Lower lobe of right lung (tissue), 2 donors: ENCODE measurements around the gene IFITM5. TPM values are rescaled to one million over a fixed set of nuclear protein-coding genes. Genes with fewer than 3 reads are reported as not detected.

Experiments
- ATAC-seq, 2 donors: fragments of 200-7000 bp; cut with Tn5 transposase; one replicate each; pipeline ENCODE4 v1.9.1; 2020 to 2022; ENCODE audit warnings: mild to moderate bottlenecking in 2 of 2, moderate library complexity in 2 of 2
- DNase-seq: peaks from one replicate; pipeline ENCODE4 v3.0.0-alpha.2; 2020
- H3K27ac ChIP-seq: fragments of 200-600 bp; one replicate; pipeline ENCODE4 v1.8.0; 2022
- H3K27me3 ChIP-seq: fragments of 200-600 bp; one replicate; pipeline ENCODE4 v1.8.0; 2022; ENCODE audit warnings: low read depth
- H3K36me3 ChIP-seq: fragments of 200-600 bp; one replicate; pipeline ENCODE4 v1.8.0; 2022; ENCODE audit warnings: mild to moderate bottlenecking
- H3K4me1 ChIP-seq: fragments of 200-600 bp; one replicate; pipeline ENCODE4 v1.8.0; 2022
- H3K4me3 ChIP-seq: fragments of 200-600 bp; one replicate; pipeline ENCODE4 v1.8.0; 2022; ENCODE audit warnings: mild to moderate bottlenecking
- H3K9me3 ChIP-seq: fragments of 200-600 bp; one replicate; pipeline ENCODE4 v1.8.0; 2022
- intact Hi-C: fragments of 100-400 bp; cut with DNase I; formaldehyde crosslinking; loops from one replicate; pipeline ENCODE4 v1.11.0; 2022
- total RNA-seq: library from RNA; stranded (reverse); fragmentation: NEBNext Ultra II Directional; extraction: Animal tissue kit (Norgen Biotek cat#: 25700); gene quantifications from one replicate; pipeline ENCODE4 v1.2.1, GENCODE V29; 2021
- TF ChIP-seq, protein P1 (sequence below): fragments of 200-600 bp; IDR thresholded peaks from one replicate; pipeline ENCODE4 v1.8.0; 2022; ENCODE audit warnings: antibody characterized with exemption, mild to moderate bottlenecking
- donor health status: DM: no; HTN: yes; CAD: no; lungs with severe emphysema.

The IFITM5 gene
- total RNA-seq, 1 donor from 2014 or later: not detected

DNA sequence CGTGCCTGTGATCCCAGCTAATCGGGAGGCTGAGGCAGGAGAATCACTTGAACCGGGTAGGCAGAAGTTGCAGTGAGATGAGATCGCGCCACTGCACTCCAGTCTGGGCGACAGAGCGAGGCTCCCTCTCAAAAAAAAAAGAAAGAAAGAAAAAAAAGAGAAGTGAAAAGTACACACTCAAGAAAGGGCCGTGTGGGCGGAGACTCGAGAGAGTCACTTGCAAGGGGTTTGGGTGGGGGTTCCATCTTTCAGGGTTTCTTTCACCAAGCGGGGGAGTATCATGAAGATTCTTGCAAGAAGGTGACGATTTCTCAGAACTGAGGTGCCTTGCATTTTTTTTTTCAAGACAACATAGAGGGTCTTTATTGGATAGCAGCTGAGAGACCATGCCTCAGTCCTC is 4.0 kb upstream of the IFITM5 start:
- H3K4me3 ChIP-seq: no peak overlapping the region
- TF ChIP-seq, protein P1, sequence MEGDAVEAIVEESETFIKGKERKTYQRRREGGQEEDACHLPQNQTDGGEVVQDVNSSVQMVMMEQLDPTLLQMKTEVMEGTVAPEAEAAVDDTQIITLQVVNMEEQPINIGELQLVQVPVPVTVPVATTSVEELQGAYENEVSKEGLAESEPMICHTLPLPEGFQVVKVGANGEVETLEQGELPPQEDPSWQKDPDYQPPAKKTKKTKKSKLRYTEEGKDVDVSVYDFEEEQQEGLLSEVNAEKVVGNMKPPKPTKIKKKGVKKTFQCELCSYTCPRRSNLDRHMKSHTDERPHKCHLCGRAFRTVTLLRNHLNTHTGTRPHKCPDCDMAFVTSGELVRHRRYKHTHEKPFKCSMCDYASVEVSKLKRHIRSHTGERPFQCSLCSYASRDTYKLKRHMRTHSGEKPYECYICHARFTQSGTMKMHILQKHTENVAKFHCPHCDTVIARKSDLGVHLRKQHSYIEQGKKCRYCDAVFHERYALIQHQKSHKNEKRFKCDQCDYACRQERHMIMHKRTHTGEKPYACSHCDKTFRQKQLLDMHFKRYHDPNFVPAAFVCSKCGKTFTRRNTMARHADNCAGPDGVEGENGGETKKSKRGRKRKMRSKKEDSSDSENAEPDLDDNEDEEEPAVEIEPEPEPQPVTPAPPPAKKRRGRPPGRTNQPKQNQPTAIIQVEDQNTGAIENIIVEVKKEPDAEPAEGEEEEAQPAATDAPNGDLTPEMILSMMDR: no peak
- peaks cover 24% of the 10 kb centered on the region for H3K27me3 ChIP-seq
- intact Hi-C loops: loop anchor here (10.0 kb wide), 1 partner anchor 51 kb away; no protein-coding TSS in a partner anchor
- no peak overlapping the region for H3K27ac ChIP-seq
- H3K9me3 ChIP-seq: no peaks in the 10 kb centered on the region
- H3K4me1 ChIP-seq: peaks cover 28% of the 10 kb centered on the region
- no peak for DNase-seq
- H3K36me3 ChIP-seq: no peaks in the 10 kb centered on the region
- no peak for ATAC-seq

DNA sequence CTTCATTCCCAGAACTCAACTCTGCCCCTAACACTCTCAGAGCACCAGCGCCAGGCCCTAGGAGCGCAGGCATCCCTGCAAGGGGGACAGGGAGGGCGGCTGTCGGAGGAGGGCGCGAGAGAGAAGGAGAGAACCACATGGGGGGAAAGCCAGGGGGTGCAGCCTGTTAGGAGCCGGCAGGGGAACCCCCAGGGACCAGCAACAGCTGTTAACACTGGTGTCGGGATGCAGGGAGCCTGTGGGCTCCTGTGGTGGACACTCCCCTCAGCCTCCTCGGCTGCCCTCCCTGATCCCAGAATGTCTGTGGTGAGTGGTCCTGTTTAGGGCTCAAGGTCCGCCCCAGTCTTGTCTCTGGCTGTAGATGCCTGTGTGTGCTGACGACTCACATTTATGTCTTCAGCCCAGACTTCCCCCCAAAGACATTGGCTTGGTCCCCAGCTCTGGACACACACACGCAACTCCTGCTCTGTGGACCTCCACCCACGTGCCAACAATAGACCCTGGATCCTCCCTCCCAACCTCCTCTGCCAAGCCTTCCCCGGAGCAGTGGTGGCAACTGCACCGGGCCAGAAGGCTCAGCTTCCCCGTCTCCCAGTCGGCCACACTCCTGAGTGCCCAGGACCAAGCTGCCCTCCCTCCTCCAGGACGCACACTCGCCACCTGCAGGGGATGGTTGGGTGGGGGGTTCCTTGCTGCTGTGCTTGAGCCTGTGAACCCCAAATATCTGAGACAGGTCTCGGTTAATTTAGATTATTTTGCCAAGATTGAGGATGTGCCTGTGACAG is 817 bp upstream of the IFITM5 start:
- ATAC-seq: no peak
- Histone ChIP-seq H3K27me3 (peaks cover 26% of the 10 kb centered on the region), H3K9me3 (no peaks in the 10 kb centered on the region), H3K4me1 (peaks cover 18% of the 10 kb centered on the region), H3K27ac (no peak overlapping the region), H3K36me3 (no peaks in the 10 kb centered on the region), H3K4me3 (no peak overlapping the region)
- intact Hi-C loops: loop anchor here (10.0 kb wide), 1 partner anchor 55 kb away; no protein-coding TSS in a partner anchor
- TF ChIP-seq, protein P1: peak; percentile 9
- peak; percentile 46 for DNase-seq

DNA sequence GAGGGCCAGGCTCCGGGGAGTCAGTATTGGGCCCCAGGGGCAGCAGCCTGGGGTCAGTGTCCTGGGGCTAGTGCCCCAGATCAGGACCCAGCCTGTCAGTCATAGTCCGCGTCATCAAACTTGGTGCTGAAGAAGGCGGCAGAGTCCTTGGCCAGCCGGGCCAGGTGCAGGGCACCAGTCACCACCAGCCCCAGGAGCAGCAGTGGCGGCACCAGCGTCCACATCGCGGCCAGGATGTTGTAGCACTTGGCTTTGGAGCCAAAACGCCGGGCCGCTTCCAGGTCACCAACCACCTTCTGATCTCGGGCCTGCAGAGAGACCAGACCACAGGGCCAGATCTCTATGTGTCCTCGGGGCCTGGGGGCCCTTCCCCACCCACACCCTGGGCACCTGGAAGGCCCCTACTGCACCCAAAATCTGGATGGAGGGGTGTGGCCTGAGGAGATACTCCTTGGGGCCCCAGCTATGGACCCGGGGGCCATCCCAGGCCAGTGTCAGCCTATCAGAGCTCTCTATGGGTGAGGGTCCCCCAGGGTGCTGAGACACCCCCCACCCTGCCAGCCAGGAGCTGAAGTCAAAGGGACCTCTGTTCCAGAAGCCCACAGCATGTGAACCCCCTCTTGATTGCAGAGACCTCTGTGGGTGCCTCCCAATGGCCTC is 790 bp downstream of the IFITM5 start:
- Histone ChIP-seq H3K9me3 (no peaks in the 10 kb centered on the region), H3K27me3 (peaks cover 26% of the 10 kb centered on the region), H3K27ac (no peak overlapping the region), H3K4me3 (no peak overlapping the region), H3K4me1 (peaks cover 12% of the 10 kb centered on the region), H3K36me3 (peaks cover 10% of the 10 kb centered on the region)
- DNase-seq (peak; percentile 49), ATAC-seq (peak in 1 of 2 donors; percentile 4)
- intact Hi-C loops: no loop called here
- TF ChIP-seq, protein P1: no peak

DNA sequence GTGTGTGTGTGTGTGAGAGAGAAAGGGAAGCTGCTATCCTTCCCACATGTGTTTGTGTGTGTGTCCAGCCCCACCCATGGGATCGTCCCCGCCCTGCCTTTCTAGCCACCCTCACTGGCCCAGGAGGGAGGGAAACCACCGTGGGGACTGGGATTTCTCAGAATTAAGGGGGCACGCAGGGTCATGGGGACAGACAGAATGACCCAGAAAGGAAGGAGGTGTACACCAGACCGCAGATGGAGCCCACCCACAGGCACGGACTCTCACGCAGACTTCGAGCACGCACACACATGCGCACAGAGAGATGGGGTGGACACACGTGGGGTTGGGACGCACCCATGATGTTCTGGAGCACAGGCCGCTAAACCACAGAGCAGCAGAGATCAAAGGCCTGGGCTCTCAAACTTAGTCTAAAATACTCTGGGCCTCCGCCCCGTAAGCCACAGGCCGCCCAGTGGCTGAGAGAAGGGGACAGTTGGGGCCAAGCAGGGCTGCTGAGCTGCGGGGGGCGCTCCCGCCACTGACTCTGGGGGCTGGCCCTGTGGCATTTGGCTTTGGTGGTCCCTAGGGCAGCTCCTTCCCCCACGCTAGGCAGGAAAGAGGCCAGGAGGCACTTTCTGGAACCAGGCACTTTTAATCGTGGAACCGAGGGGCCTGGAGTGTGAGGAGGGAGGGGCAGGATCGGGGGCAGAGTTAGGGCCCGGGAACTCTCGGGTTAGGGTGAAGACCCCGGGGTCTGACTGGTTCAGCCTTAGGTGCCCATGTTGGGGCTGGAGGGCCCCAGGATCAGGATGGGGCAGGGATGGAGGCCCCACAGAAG is 1.5 kb downstream of the IFITM5 start:
- Histone ChIP-seq H3K9me3 (no peaks in the 10 kb centered on the region), H3K27me3 (peaks cover 26% of the 10 kb centered on the region), H3K27ac (peak overlapping the region; percentile 9), H3K4me1 (peaks cover 12% of the 10 kb centered on the region), H3K4me3 (no peak overlapping the region), H3K36me3 (peaks cover 13% of the 10 kb centered on the region)
- ATAC-seq (peak; percentile 5 to 48), DNase-seq (peak; percentile 54)
- intact Hi-C loops: no loop called here
- TF ChIP-seq, protein P1: no peak

DNA sequence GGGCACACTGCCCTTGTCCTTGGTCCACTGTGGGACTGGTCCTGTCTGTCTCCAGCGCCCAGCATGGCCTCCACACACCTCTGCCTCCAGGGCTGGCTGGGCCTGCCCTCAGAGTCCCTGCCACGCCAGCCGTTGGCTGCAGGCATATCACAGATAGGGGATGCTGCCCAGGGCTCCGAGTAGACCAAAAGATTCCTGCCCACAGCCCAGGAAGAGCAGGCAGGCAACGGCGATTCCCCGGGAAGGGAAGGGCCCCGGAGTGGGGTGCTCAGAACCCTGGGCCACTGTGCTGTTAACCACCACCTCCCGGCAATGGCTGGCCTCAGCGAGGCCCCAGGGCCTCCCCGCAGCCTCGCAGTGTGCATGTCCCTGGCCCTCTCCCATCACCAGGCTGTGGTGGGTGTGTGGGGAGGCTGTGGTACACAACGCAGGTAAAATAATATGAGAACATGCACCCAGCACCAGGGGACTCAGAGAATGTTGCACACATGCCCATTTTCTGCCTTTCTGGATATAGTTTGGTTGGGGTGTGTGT is 2.2 kb downstream of the IFITM5 start:
- DNase-seq (no peak), ATAC-seq (peak in 1 of 2 donors; percentile 2)
- TF ChIP-seq, protein P1: no peak
- intact Hi-C loops: no loop called here
- Histone ChIP-seq H3K4me1 (peaks cover 12% of the 10 kb centered on the region), H3K27ac (peak overlapping the region; percentile 18), H3K4me3 (no peak overlapping the region), H3K27me3 (peaks cover 26% of the 10 kb centered on the region), H3K36me3 (peaks cover 18% of the 10 kb centered on the region), H3K9me3 (no peaks in the 10 kb centered on the region)
